Measurements from ENCODE around the gene PLEKHD1. TPM values are rescaled to one million over a fixed set of nuclear protein-coding genes. Genes with fewer than 3 reads are reported as not detected.

The PLEKHD1 gene
- total and polyA plus RNA-seq, 9 of the 15 experiments (the other 6 are each of a cell fraction or from before 2014, with no cell fraction given): not detected

GRCh38 chr14:69547701-69548348 is 63.3 kb downstream of the PLEKHD1 start:
- H3K4me3 ChIP-seq: no peak overlapping the region
- no peak overlapping the region for H3K27ac ChIP-seq (ENCODE audit: extremely low read depth, low read depth, low read length)
- ATAC-seq (peak; percentile 90), DNase-seq (ENCODE audit: extremely low read depth in 1 of 4, low spot score in 3 of 4) (peak; percentile 28 to 72 (median 61)), FAIRE-seq (no peak)
- intact Hi-C loops (cut with micrococcal nuclease): loop anchor here (1.0 kb wide), 1 partner anchor 26 kb away; the partner anchor contains the start of gene CCDC177
- H3K4me2 ChIP-seq (ENCODE audit: insufficient read depth, low read length): no peak overlapping the region
- H3K9me3 ChIP-seq (replicated peaks; ENCODE audit: control insufficient read depth, insufficient read depth, low read depth, low read length): no peaks in the 10 kb centered on the region
- WGBS (ENCODE audit: insufficient coverage, low coverage, missing lambda C conversion rate): 20% methylated on average over 4 of the region's 46 CpGs
- no peak overlapping the region for H3K9ac ChIP-seq (ENCODE audit: insufficient read depth in 1 of 2, low read depth in 2 of 2, low read length in 2 of 2)
- H3K36me3 ChIP-seq (ENCODE audit: control insufficient read depth, insufficient read depth, low read length): no peaks in the 10 kb centered on the region
- no peaks in the 10 kb centered on the region for H3K79me2 ChIP-seq (ENCODE audit: control insufficient read depth, insufficient read depth, low read length)
- ChIA-PET POLR2A (interaction anchor here (0.6 kb wide), 1 partner anchor 226 kb away, joined by 3 read pairs; no protein-coding TSS in a partner anchor), CTCF (ENCODE audit: low intra/inter-chr PET ratio) (no interaction called here)
- peaks cover 0 to 17% of the 10 kb centered on the region in 2 experiments; a peak in 4 of 5 replicates for H3K27me3 ChIP-seq (ENCODE audit: control insufficient read depth in 2 of 2, insufficient read depth in 2 of 2, low read length in 2 of 2)
- no peaks in the 10 kb centered on the region for H4K20me1 ChIP-seq (replicated peaks; ENCODE audit: control insufficient read depth, insufficient read depth, low read length)
- no peak overlapping the region for H2AFZ ChIP-seq (ENCODE audit: low read depth, low read length)
- H3K9me1 ChIP-seq (ENCODE audit: control insufficient read depth, insufficient read depth, low read length): no peaks in the 10 kb centered on the region
- no TSS peak for BruUV-seq (replicated peaks)
- in situ Hi-C loops (cut with MboI): no loop called here
- H3K4me1 ChIP-seq (replicated peaks in 1 of 2; ENCODE audit: control insufficient read depth in 2 of 2, insufficient read depth in 2 of 2, low read length in 2 of 2): peaks cover 0 to 7% of the 10 kb centered on the region in 2 experiments; a peak in 1 of 5 replicates
- TF ChIP-seq LARP7 (IDR thresholded peaks at IDR 0.05) (no peak), ZNF263 (CRISPR knock-in tag; IDR thresholded peaks at IDR 0.05; ENCODE audit: borderline replicate concordance) (peak; percentile 98), RNF219 (CRISPR knock-in tag; IDR thresholded peaks at IDR 0.05) (no peak), MAZ (CRISPR knock-in tag; conservative IDR thresholded peaks at IDR 0.05 in 1 of 2, IDR thresholded peaks at IDR 0.05 in 1 of 2) (peak in 1 of 2 experiments; percentile 51; a peak in 1 of 4 replicates), USF1 (CRISPR knock-in tag; IDR thresholded peaks at IDR 0.05) (no peak), ZNF830 (CRISPR knock-in tag; IDR thresholded peaks at IDR 0.05) (no peak), CTCFL (IDR thresholded peaks at IDR 0.05; ENCODE audit: borderline replicate concordance, insufficient read depth, low read depth, low read length, poor library complexity, severe bottlenecking) (peak; percentile 76), SREBF1 (IDR thresholded peaks at IDR 0.05; ENCODE audit: borderline replicate concordance, low read depth, low read length) (no peak), RAD21 (CRISPR knock-in tag; conservative IDR thresholded peaks at IDR 0.05 in 1 of 2, IDR thresholded peaks at IDR 0.05 in 1 of 2) (peak in 1 of 2 experiments; percentile 36; a peak in 2 of 4 replicates), ARHGAP35 (IDR thresholded peaks at IDR 0.05; ENCODE audit: partially characterized antibody) (no peak), SMC3 (conservative IDR thresholded peaks at IDR 0.05; ENCODE audit: insufficient read depth, low read depth, low read length) (peak; percentile 35; the same call in 1 of the 2 replicates), ILF3 (IDR thresholded peaks at IDR 0.05; ENCODE audit: borderline replicate concordance) (no peak), ZNF639 (CRISPR knock-in tag; conservative IDR thresholded peaks at IDR 0.05 in 1 of 2, IDR thresholded peaks at IDR 0.05 in 1 of 2) (no peak), ZKSCAN1 (IDR thresholded peaks at IDR 0.05; ENCODE audit: low read depth, low read length) (no peak)

All from K562 (cell line).